GM18508 (cell line): ENCODE data around the gene ANKH.
"Not testable (repeated sequence)": the region's sequence is repeated elsewhere in the genome, so short reads cannot be mapped to it uniquely, and the experiment has no call there.

Experiments
- ATAC-seq: cut with Tn5 transposase; IDR thresholded peaks from one replicate; pipeline ENCODE4 v1.9.1; 2021; ENCODE audit warnings: moderate number of reproducible peaks; ENCODE audit not compliant: insufficient read depth, unreplicated experiment

The ANKH gene

GRCh38 chr5:14834062-14834461, 37.5 kb downstream of the ANKH start:
- ATAC-seq: no peak

GRCh38 chr5:14831006-14831338, 40.6 kb downstream of the ANKH start:
- ATAC-seq: no peak

DNA sequence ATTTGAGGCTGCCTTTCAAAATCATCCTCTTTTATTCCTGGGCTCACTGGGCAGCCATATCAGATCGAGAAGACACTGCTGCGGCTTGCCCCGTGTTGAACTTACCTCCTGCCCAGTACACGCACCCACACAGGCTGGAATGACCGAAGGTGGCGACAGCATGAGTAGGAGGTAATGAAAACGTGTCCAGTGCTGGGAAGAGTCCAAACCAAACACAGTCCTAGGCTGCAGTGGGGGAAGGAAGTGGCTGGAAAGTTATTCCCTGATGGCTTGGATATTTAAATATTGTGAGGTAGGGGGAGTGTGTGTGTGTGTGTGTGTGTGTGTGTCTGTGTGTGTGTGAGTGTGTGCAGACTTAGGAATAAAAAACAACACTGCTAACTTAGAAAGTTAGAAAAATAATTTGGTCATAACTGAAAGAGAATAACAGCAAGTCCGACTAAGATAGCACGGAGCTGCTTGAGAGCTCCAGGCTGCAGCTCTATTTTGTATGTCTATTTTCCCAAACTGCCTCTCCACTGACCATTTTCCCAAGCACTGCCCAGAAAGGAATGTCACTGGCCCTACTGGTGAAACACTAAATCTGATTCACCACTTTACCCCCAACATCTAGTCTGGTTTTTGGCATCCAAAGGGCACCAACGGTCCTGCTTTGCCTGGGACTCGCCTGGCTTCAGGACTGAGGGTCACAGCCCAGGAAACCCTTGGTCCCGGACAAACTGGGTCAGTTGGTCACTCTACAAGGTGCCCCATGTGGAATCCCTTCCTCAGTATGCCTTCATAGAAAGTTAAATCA, 41.2 kb downstream of the ANKH start:
- no peak for ATAC-seq

DNA sequence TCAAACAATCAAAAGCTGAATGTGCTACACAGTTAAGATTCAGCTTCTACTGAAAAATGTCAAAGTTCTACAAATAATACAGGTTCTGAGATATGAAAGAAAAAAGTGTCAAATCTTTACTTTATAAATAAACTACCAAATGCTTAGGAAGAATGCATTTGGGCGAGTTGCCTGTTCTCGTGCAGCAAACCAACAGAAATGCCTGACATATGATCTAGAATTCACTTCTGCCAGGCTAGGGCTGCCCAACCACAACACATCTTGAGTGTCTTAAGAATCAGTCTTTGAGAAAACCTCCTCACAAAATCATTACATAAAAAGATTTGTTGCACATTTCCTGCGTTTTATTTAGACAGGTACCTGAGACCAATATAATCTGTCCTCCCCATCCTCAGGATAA, 42.2 kb downstream of the ANKH start:
- ATAC-seq: no peak

DNA sequence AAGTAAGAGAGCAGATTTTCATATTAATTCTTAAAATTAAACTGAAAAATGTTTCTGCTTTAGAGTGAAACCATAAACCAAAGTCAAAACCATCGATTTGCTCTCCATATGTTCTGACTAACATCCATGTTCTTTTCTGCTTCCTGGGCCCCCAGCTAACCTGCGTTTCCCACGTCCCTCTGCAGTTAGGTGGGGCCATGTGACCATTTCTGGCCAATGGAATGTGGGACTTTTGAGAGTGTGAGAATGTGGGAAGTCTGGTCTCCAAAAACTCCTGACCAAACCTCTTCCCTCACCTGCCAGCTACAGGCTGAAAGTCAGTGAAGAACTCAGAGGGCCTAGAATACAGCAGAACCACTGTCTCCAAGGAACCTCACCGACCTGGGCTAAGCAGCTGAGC, 44.9 kb downstream of the ANKH start:
- no peak for ATAC-seq

DNA sequence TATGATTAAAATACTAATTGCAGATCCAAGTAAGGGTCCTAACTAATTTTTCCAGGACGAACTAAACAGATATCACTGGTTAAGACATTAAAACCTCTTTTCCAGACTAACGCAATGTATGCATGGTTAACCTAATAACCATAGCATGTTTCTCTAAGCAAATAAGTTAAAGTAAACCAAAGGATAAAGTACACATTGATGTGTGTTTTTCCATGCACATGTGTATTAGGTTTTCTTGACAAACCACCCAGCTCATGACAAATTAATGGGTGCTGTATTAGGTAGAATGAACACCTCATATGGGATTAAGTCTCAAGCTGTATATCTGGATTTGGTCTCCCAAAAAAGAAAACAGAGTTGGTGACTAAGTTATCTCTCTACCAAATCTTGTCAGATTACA, 45.6 kb downstream of the ANKH start:
- no peak for ATAC-seq

DNA sequence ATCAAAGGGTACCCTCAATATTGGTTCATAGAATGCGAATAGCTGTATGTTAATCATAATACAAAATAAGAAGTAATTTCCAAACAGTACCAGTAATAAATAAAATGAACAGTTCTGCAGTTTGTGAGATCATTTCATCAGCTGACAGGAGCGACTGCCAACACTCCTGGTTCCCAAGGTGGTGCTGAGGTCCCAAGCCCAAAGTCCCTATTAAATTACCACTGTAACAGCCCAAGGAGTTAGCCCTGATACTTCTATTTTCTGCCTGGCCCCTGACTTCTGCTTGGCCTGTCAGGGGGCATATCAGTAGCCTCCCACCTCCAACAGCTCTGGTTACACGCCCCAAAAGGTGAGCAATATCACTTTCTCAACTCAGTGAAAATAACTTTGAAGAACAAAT, 47.1 kb downstream of the ANKH start:
- no peak for ATAC-seq

DNA sequence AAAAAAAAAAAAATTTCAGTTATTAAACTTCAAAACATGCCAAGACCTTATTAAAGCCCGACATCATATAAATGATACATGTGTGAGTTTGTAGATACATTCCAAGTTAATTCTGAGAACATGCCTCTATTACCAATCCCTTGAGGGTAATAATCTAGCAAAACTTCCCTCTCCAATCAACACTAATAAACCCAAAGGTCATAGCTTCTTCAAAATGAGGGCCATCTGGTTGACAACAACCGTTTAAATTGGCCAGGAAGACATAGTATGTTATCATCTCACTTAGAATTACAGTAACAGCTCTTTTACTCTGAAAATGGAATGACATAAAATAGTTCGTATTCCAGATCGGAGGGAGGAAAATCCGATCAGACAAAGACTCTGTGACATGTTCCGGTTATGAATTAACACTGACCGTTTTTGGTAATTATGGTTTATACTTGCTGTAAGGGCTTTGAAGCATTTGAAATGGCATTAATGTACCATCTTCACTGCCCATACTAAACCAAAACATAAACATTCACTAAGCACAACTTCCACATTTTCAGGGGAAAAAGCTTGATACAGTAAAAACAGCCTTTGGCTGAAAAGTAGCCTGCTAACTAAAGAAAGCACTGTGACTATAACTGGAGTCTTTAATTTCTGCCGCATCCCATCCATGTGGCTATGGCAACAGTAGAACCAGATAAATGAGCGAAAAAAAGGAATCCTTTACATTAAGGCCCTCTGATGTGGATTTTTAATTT, 50.3 kb downstream of the ANKH start:
- ATAC-seq: no peak

DNA sequence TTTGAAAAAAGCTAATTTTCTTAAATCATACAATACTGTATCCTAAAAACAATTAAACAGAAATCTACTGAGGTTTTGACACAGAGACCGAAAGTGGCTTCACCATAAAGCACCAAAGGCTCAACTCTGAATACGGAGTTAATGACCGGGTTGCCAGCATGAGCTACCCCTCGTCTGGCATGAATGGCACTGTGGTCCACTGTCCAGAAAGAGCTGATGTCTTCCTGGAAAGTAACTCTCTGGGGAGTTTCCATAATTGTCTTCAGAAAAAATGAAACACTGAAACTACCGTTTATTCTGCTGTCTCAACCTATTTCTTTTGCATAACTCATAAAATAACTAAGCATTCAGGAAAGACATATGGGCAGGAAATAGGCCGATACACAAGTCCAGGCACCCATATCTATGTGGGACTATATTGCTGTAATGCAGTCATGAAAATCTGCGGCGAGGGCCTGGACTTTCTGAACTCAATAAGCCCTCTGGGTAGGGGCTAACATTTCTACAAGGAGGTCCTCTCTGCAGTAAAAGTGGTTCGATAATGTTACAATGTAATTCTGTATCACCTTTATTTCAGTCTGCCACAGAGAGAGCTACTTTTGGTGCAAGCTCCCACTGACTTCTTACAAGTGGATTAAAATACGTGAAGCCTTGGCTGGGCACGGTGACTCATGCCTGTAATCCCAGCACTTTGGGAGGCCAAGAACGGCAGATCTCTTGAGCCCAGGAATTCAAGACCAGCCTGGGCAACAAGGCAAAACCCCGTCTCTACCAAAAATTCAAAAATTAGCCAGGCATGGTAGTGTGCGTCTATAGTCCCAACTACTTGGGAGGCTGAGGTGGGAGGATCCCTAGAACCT, 52.4 kb downstream of the ANKH start:
- ATAC-seq: no peak

- not testable (repeated sequence) for ATAC-seq
These were observed 53.8 kb downstream of the ANKH start for GRCh38 chr5:14817762-14818136.

GRCh38 chr5:14816999-14817761, 54.4 kb downstream of the ANKH start:
- ATAC-seq: no peak

DNA sequence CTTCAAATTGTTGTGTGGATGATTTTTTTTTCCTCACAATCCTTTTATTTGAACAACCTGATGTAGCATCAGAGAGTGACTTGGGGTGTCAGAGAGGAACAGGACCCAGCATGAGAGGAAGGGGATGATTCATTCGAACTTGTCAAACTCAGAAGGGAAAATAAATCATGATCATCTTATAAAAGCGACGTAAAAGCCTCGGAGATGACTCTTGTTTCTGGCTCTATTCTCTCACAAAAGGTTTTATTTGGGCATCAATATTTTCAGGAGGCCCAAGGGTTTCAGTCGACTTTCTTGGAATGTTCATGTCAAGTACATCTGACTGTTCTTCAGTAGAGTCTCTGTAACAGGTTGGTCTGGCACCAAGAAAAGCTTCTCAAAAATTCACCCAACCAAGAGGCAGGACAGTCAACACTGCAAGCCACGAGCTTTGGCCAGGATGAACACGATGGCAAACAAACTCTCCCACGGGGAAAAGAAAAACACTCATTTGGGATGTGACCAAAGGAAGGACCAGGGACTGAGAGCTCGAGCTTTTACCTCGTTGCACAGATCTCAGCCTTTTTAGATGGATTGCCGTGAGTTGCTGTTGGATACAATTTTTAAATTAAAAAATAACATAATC, 55.1 kb downstream of the ANKH start:
- no peak for ATAC-seq

- no peak for ATAC-seq
These were observed 57.8 kb downstream of the ANKH start for GRCh38 chr5:14813747-14814146.

DNA sequence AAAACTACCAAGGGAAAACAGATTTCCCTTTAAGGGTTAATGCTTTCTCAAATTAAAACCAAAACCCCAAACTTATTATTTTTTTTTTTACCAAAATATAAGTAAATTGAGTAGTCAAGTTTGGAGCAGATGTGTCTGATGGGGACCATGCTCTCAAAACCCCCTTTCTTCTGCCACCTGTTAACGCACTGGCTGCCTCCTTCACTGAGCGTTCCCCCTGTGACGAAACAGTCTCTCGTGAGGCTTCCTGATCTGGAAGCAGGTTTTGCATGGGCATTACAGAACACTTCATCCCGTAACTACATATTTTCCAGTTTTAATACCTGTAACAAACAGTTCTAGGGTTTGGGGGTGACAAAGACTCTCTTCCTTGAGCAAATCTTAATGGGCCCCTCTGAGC, 59.4 kb downstream of the ANKH start:
- no peak for ATAC-seq

- no peak for ATAC-seq
These were observed 60.5 kb downstream of the ANKH start for GRCh38 chr5:14810928-14811572.

- ATAC-seq: no peak
These were observed 61.3 kb downstream of the ANKH start for GRCh38 chr5:14810282-14810681.

- ATAC-seq: peak; percentile 99
These were observed 62.0 kb downstream of the ANKH start for GRCh38 chr5:14809369-14810155.

GRCh38 chr5:14807471-14807870, 64.1 kb downstream of the ANKH start:
- no peak for ATAC-seq

- no peak for ATAC-seq
These were observed 65.1 kb downstream of the ANKH start for GRCh38 chr5:14806456-14806855.
